HG02840 (cell line): Measurements from ENCODE around the gene MUC6.

Experiments used
- ATAC-seq: cut with Tn5 transposase; IDR thresholded peaks from one replicate; pipeline ENCODE4 v1.9.1; 2021; ENCODE audit warnings: mild to moderate bottlenecking, moderate library complexity, moderate number of reproducible peaks; ENCODE audit not compliant: unreplicated experiment, low FRiP score

Gene MUC6

GRCh38 chr11:1051356-1052132 is 15.0 kb upstream of the MUC6 start:
- ATAC-seq, result no peak

DNA sequence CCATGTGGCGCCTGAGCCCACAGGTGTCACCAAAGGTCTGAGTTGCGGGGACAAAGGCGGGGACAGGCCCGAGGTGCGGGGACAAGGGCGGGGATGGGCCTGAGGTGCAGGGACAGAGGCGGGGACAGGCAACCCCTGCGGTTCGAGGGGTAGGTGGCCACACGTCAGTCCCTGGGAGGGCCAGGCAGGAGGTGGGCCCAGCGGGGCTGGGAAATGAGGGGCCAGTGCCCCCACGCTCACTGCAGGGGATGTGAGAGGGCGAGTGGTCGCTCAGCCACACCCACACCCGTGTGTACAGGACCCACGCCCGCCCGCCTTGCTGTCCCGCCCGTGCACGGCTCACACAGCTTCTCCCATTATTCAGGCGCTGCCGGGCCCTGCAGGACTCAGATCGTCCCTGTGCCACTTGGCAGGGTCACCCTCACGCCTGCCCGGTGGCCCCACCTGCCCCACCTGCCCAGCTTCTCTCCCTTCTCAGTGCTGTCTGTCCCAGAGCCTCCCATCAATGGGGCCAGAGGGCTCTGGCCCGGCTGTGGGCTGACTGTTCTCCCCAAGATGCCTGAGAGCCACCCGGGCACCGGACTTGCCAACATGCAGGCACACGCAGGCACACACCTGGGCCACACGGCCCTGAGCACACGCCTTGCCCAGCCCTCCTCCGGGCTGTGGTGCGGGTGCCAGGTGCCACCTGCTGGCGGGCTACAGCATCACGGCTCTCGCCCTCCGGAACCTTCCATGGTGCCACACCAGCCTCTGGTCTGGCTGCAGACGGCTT is 14.2 kb upstream of the MUC6 start:
- no peak for ATAC-seq

GRCh38 chr11:1049911-1050580 is 13.5 kb upstream of the MUC6 start:
- no peak for ATAC-seq

DNA sequence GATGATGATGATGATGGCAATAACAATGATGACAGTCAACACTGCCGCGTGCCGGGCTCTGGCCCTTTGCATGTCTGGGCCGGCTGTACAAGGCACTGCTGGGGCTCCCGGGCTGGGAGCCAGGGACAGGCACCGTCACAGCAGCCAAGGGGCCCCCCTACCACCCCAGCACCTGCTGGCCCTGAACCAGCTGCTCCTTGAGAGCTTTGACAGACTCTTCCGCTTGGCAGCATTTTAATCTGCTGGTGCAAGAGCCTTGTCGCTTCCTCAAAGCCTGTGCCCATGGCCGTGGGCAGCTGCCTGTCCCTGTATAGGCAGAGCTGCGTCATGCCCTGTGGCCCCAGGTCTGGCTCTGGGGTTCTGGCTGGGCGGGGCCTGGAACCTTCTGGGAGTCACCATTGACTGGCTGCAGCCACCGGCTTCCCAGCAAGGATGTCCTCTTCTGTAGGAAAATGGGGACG is 12.9 kb upstream of the MUC6 start:
- no peak for ATAC-seq

DNA sequence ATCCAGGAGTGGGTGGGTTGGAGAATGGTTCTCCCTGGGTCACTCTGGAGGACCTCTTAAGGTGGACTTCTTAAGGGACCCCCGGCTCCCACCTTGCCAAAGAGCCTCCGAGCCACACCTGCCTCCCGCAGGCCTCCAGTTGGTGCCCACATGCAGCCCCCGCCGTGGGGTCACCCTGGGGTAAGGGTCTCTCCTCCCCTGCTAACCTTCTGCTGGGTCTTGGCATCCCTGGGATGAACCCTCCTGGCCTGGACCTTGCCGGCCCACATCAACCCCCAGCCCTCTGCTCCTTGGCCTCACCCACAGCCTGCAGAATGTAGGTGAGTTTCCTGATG is 12.5 kb upstream of the MUC6 start:
- ATAC-seq, result no peak

- no peak for ATAC-seq
These were observed 12.0 kb upstream of the MUC6 start for GRCh38 chr11:1048375-1049070.

GRCh38 chr11:1047595-1048156 is 11.2 kb upstream of the MUC6 start:
- ATAC-seq, result no peak

DNA sequence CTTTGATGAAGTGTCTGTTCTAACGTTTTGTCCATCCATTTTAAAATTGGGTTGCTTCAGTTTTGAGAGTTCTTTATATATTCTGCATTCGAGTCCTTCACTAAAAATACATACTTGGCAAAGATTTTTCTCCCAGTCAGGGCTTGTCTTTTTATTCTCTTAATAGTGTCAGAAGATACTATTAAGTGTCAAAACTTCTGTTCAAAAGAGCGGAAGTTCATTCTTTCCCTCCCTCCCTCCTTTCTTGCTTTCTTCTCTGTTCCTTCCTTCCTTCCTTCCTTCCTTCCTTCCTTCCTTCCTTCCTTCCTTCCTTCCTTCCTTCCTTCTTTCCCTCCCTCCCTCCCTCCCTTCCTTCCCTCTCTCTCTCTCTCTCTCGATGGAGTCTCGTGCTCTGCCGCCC is 7.6 kb upstream of the MUC6 start:
- ATAC-seq, result no peak

DNA sequence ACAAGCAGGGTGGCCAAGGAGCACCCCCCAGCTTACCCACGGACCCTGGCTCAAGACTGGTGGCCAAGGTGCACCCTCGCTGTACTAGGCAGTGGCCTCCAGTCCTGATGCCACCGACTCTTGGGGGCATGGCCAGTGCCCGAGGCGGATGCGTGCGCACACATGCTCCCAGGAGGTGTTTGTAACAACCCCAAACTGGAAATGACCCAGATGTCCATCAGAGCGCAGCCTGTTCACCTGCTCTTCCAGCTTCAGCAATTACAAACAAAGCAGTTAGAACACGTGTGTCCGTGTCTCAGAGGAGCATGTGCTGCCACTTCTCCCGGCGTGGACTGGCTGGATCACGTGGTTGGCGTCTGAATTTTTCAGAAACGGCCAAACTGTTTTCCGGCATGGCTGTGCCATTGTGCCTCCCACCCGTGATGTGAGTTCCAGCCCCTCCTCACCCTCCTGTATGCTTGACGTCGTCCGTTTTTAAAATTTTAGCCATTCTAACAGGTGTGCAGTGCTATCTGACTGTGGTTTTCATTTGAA is 7.1 kb upstream of the MUC6 start:
- no peak for ATAC-seq

GRCh38 chr11:1042626-1043562 is 6.4 kb upstream of the MUC6 start:
- ATAC-seq, result no peak

GRCh38 chr11:1041936-1042608 is 5.6 kb upstream of the MUC6 start:
- no peak for ATAC-seq

GRCh38 chr11:1041471-1041870 is 5.0 kb upstream of the MUC6 start:
- ATAC-seq, result no peak

- ATAC-seq, result no peak
These were observed 4.6 kb upstream of the MUC6 start for GRCh38 chr11:1041149-1041467.

GRCh38 chr11:1040428-1041148 is 4.1 kb upstream of the MUC6 start:
- ATAC-seq, result no peak

DNA sequence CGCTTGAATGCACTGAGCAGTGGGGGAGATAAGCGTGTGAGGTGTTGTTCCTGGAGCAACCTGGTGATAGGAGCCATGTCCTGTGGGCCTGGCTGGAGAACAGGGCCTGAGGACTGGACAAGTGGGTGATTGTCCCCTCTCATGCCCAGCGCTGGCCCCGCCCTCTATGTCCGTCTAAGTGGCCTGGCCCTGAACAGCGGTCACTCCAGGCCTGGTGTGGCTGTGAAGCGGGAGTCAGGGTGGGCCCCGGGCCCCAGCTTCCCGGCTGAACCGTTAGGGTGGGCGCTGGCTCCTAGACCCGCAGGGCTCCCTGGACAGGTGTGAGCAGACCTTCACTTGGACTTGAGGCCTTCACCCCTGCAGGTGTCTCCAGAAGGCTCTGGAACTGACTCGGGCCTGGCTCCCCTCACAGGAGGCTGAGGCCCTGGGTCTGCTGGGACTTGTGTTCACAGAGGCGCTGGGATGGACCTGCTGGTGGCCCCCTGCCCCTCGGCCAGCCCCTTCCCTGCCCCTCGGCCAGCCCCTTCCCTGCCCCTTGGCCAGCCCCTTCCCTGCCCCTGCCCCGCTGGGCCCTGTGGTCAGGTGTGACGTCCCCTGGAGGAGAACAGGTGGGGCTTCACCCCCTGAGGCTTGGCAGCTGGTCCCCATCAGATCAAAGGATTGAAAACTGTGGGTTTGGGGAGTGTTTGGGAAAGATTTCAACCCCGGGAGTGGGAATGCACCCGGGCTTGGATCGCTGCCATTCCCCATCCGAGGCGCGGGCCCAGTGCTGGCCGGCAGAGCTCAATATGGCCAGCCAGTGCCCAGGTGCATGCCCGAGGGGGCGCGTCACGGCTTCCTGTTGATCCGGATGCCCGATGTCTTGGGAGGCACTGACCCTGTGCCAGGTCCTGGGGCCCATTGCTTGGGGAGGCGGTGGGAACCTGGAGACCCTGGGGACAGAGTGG is 3.2 kb upstream of the MUC6 start:
- ATAC-seq, result no peak

DNA sequence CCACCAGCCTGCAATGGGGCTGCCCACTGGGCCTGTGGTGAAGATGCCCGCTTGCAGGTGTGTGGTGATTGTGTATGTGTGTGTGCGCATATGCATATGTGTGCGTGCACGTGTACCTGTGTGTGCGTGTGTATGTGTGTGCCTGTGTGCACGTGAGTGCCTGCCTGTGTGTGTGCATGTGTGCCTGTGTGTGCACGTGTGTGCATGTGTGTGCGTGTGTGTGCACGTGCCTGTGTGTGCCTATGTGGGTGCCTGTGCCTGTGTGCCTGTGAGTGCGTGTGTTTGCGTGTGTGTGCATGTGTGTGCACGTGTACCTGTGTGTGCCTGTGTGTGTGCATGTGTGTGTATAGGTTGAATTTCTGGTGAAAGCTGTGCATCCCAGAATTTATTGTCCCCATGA is 2.4 kb upstream of the MUC6 start:
- no peak for ATAC-seq

DNA sequence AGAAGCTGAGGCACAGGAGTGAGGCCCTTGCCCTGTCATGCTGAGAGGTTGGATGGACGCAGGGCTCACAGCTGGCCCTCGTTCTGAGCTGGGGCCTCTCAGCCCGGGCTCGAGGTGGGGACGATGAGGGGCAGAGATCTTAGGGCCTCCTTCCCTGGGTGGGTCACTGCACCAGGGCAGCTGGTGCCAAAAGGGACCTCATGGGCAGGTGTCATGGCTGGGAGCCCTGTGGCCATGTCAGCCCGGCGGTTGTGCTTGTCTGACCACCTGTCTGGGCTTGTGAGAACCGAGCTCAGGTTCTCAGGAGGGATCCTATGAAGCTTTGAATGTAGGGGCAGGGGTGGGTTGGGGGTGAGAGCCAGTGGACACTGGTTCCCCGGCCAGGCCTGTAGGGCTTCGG is 1.8 kb upstream of the MUC6 start:
- ATAC-seq, result no peak
